ENCODE measurements around the gene SRP54. TPM values are rescaled to one million over a fixed set of nuclear protein-coding genes. Genes with fewer than 3 reads are reported as not detected.
A peak's percentile ranks its signal among the peaks of the same experiment; 100 is the strongest.

The SRP54 gene
- total RNA-seq, 1 experiment from 2014 or later, result 44.5 TPM

- Histone ChIP-seq H3K27ac (peak overlapping the region; percentile 76), H3K4me2 (peak overlapping the region; percentile 97), H4K20me1 (ENCODE audit: insufficient read depth) (no peaks in the 10 kb centered on the region), H3F3A (ENCODE audit: insufficient read depth, low read depth) (peaks cover 11% of the 10 kb centered on the region), H3K9me2 (ENCODE audit: insufficient read depth) (no peaks in the 10 kb centered on the region), H3K79me2 (ENCODE audit: low read depth) (peaks cover 20% of the 10 kb centered on the region), H3K36me3 (ENCODE audit: low read depth) (no peaks in the 10 kb centered on the region), H3K9me3 (ENCODE audit: insufficient read depth, low read depth) (no peaks in the 10 kb centered on the region), H3K4me3 (peak overlapping the region; percentile 87), H3K27me3 (ENCODE audit: insufficient read depth, low read depth) (no peaks in the 10 kb centered on the region), H3K4me1 (replicated peaks; ENCODE audit: insufficient read depth) (peaks cover 20% of the 10 kb centered on the region), H2AFZ (peak overlapping the region; percentile 99)
- no TSS peak for BruUV-seq (replicated peaks)
- ChIA-PET CTCF (no interaction called here), POLR2A (ENCODE audit: unreplicated experiment) (interaction anchor here (0.6 to 0.8 kb wide), 4 partner anchors 74 to 371 kb away, joined by 4 to 5 read pairs (median 4); partner anchors contain the start of gene BAZ1A)
- DNase-seq, result no peak
- intact Hi-C loops (cut with micrococcal nuclease; ENCODE audit: unreplicated experiment), result loop anchor here (5.0 kb wide), 4 partner anchors 247 to 782 kb away; partner anchors contain the start of genes BRMS1L and PSMA6
- TF ChIP-seq, protein P1, sequence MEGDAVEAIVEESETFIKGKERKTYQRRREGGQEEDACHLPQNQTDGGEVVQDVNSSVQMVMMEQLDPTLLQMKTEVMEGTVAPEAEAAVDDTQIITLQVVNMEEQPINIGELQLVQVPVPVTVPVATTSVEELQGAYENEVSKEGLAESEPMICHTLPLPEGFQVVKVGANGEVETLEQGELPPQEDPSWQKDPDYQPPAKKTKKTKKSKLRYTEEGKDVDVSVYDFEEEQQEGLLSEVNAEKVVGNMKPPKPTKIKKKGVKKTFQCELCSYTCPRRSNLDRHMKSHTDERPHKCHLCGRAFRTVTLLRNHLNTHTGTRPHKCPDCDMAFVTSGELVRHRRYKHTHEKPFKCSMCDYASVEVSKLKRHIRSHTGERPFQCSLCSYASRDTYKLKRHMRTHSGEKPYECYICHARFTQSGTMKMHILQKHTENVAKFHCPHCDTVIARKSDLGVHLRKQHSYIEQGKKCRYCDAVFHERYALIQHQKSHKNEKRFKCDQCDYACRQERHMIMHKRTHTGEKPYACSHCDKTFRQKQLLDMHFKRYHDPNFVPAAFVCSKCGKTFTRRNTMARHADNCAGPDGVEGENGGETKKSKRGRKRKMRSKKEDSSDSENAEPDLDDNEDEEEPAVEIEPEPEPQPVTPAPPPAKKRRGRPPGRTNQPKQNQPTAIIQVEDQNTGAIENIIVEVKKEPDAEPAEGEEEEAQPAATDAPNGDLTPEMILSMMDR (conservative IDR thresholded peaks at IDR 0.05), result no peak
- no peak for TF ChIP-seq EZH2 (IDR thresholded peaks at IDR 0.05; ENCODE audit: low read depth)
Measured at GRCh38 chr14:35045798-35046047, 62.9 kb downstream of the SRP54 start.

- Histone ChIP-seq H3K4me2 (peak within 1 kb of the TSS; percentile 97), H3K27ac (peak within 1 kb of the TSS; percentile 76), H3K79me2 (ENCODE audit: low read depth) (peaks cover 20% of the 10 kb centered on the region), H3K9me3 (ENCODE audit: insufficient read depth, low read depth) (no peaks in the 10 kb centered on the region), H3K4me1 (replicated peaks; ENCODE audit: insufficient read depth) (peaks cover 23% of the 10 kb centered on the region), H3F3A (ENCODE audit: insufficient read depth, low read depth) (peaks cover 11% of the 10 kb centered on the region), H3K4me3 (peak within 1 kb of the TSS; percentile 87), H3K9me2 (ENCODE audit: insufficient read depth) (no peaks in the 10 kb centered on the region), H3K27me3 (ENCODE audit: insufficient read depth, low read depth) (no peaks in the 10 kb centered on the region), H3K36me3 (ENCODE audit: low read depth) (no peaks in the 10 kb centered on the region), H2AFZ (peak within 1 kb of the TSS; percentile 99), H4K20me1 (ENCODE audit: insufficient read depth) (no peaks in the 10 kb centered on the region)
- no TSS peak for BruUV-seq (replicated peaks)
- POLR2A ChIA-PET (ENCODE audit: unreplicated experiment), result interaction anchor here (0.6 to 0.8 kb wide), 6 partner anchors 15 to 370 kb away, joined by 4 to 23 read pairs (median 4); partner anchors contain the start of gene BAZ1A
- TF ChIP-seq, protein P1 (conservative IDR thresholded peaks at IDR 0.05), result no peak
- no peak for TF ChIP-seq EZH2 (IDR thresholded peaks at IDR 0.05; ENCODE audit: low read depth)
- peak; percentile 87 to 95 for DNase-seq
- intact Hi-C loops (cut with micrococcal nuclease; ENCODE audit: unreplicated experiment), result loop anchor here (5.0 kb wide), 4 partner anchors 246 to 781 kb away; partner anchors contain the start of genes BRMS1L and PSMA6
- CTCF ChIA-PET, result no interaction called here
Measured at GRCh38 chr14:35046048-35046750, 63.4 kb downstream of the SRP54 start, which contains the start of gene FAM177A1. Gene FAM177A1, plus strand, starts transcription at chr14:35046272. Its CDS starts 192 bp downstream, at chr14:35046464.

DNA sequence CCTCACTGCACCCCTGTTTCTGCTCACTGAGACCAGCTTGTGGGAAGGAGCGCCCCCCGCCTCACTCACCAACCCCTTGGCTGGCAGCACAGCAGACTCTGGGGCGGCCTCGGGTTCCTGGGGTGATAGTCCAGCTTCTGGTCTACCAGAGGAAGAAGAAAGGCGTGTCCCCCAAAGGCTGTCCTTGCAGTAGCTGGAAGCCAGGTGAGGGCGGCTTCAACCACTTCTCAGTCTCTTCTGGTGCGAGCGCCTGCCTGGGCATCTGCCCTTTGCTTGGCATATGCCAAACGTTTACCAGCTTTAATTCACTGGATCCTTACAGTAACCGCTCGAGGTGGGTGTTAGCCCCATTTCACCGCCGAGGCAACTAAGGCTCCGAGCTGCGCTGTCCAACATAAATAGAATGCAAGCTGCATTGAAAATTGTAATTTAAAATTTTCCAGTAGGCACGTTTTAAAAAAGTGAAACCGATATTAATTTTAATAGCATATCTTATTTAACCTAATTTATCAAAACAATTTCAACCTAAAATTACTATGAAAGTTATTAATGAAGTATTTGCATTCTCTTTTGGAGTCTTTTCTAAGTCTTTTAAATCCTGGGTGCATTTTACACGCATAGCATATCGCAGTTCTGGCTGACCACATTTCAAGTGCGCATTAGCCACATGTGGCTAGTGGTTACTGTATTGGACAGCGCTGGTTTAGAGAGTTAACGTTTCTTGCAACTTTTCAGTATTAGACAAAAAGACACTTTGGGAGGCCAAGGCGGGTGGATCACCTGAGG, 64.2 kb downstream of the SRP54 start:
- DNase-seq, result peak in 1 of 2 experiments; percentile 36
- TF ChIP-seq, protein P1 (conservative IDR thresholded peaks at IDR 0.05), result no peak
- no peak for TF ChIP-seq EZH2 (IDR thresholded peaks at IDR 0.05; ENCODE audit: low read depth)
- ChIA-PET POLR2A (ENCODE audit: unreplicated experiment) (interaction anchor here (0.6 kb wide), 2 partner anchors 14 to 64 kb away, joined by 11 to 23 read pairs; no protein-coding TSS in a partner anchor), CTCF (no interaction called here)
- peak overlapping the region; percentile 87 for H3K4me3 ChIP-seq
- BruUV-seq (replicated peaks), result TSS peak; percentile 59
- peaks cover 23% of the 10 kb centered on the region for H3K4me1 ChIP-seq (replicated peaks; ENCODE audit: insufficient read depth)
- H3K9me2 ChIP-seq (ENCODE audit: insufficient read depth), result no peaks in the 10 kb centered on the region
- H3K9me3 ChIP-seq (ENCODE audit: insufficient read depth, low read depth), result no peaks in the 10 kb centered on the region
- H3K36me3 ChIP-seq (ENCODE audit: low read depth), result no peaks in the 10 kb centered on the region
- no peaks in the 10 kb centered on the region for H3K27me3 ChIP-seq (ENCODE audit: insufficient read depth, low read depth)
- H2AFZ ChIP-seq, result peak overlapping the region; percentile 91
- H3K4me2 ChIP-seq, result peak overlapping the region; percentile 97
- H3F3A ChIP-seq (ENCODE audit: insufficient read depth, low read depth), result peaks cover 16% of the 10 kb centered on the region
- H3K27ac ChIP-seq, result peak overlapping the region; percentile 75
- no peaks in the 10 kb centered on the region for H4K20me1 ChIP-seq (ENCODE audit: insufficient read depth)
- H3K79me2 ChIP-seq (ENCODE audit: low read depth), result peaks cover 20% of the 10 kb centered on the region
- intact Hi-C loops (cut with micrococcal nuclease; ENCODE audit: unreplicated experiment), result loop anchor here (5.0 kb wide), 4 partner anchors 245 to 780 kb away; partner anchors contain the start of genes BRMS1L and PSMA6

Data from PC-9 (cell line).